Activated T-cell treated with anti-CD3 and anti-CD28 coated beads, Interleukin-2, amount 50 U/mL, for 1 hour (primary cell): ENCODE data around the gene INSRR.

Source experiments
- DNase-seq: peaks from one replicate; pipeline ENCODE4 v3.0.0-alpha.2; 2020

The INSRR gene

DNA sequence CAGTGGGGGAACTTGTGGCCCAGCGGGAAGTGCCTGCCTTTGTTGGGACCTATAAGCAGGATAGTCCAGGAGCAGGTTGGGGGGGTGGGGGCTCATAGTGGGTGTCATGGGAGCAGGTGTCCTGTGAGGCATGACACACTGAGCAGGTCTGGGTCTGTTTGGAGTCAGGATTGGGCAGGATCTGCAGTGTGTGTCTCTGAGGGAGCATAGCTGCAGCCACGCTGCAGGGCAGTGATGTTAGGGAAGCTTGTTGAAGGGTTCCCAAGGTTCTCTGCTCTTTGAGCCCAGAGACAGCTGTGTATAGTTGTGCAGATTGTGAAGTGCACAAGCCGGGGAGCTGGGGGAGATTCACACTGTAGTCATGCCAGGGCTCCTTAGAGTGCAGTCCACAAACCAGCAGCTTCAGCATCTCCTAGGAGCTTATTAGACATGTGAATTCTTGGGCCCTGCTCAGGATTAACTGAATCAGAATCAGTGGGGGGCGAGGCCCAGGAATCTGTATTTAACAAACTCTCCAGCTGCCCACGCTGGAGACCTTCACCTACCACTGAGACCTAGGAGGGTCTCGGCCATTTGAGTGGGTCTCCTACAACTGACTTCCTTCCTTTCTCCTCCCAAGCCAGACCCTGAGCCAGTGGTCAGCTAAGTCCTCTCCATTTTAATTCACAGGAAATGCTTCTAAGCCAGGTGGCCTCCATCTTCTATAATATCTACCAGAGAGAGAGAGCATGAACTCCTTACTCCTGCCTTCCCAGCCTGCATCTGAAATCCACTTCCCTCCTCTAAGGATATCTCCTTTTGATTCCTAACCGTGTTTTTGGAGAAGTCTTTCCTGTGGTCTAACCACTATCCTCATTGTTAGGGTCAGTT is 11.1 kb downstream of the INSRR start:
- no peak for DNase-seq

DNA sequence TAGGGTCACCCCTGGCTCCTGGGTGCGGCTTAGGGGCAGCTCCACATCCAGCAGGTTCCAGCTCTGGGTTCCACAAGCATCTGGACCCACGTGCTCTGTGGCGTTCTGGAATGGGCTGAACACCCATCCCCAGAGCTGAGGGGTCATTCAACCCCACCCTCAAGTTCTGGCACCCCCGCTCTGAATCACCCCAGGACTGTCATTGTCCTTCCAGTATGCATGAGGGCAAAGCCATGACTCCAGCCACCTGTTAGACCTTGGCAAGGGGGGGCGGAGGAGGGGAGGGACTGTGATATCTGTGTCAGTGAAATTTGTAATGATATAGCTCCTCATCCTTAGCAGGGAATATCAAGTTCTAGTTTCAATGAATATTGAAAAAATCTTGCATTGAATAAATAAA is 12.3 kb downstream of the INSRR start:
- no peak for DNase-seq

DNA sequence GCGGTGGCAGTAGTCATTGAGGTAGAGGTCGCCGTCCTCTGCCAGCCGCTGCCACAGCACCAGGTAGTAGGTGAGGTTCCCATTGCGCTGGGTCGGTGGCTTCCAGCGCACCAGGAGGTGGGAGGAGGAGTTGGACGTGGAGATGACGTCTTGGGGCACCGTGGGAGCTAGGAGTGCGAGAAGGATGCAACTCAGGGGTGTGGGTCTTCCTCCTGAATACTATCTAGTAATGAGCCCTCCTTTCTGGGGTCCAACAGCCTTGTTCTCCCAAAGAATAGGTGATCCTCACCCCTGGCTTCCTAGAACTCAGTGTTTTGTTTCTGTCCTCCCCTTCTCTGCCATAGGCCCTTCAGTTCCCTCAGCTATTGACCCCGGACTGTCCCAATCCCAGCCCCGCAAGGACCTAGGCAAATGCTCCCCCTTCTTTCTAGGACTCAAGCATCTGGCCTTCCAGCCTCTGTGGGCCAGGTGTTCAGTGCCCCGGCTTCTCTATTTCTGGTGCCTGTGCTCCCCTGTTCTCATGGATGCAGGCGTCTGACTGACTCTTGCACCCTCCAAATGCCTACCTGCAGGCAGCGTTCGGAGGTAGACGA is 12.9 kb downstream of the INSRR start:
- DNase-seq = no peak

DNA sequence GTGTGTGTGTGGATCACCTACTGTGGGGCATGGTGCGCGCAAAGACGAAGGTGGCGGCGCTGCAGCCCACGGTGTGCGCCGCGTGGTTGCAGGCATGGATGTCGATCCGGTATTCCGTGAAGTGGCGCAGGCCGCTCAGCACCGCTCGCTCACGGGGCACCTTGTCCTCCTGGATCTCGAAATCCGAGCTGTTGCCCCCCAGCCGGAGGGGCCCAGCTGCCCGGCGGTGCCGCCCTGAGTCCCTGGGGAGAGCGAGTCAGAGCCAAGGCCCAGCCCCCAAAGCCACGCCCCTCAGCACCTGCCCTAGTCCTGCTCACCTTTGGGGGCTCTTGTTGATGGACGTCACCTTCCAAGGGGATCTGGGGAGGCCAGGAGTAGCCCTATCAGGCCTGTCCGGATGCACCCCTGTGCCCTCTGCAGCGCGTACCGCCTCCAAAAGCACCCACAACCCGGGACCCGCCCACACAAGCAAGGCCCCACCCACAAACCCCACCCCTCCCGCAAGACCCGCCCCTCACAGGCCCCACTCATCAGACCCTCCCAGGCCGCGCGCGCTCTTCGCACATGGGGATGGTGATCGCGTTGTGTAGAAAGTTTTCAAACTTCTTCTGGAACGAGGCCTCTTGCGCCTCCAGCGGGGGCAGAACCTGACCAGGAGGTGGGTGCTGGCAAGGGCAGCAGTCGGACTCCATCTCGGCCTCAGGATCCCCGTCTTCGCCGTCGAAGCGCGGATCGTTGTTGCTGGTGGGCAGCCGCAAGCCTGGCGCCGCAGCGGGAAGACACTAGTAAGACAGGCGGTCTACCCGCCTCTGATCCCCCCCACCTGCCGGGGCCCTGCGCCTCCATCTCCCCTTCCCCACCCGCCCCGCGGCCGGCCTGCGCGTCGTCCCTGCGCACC is 13.6 kb downstream of the INSRR start:
- DNase-seq = peak; percentile 62

DNA sequence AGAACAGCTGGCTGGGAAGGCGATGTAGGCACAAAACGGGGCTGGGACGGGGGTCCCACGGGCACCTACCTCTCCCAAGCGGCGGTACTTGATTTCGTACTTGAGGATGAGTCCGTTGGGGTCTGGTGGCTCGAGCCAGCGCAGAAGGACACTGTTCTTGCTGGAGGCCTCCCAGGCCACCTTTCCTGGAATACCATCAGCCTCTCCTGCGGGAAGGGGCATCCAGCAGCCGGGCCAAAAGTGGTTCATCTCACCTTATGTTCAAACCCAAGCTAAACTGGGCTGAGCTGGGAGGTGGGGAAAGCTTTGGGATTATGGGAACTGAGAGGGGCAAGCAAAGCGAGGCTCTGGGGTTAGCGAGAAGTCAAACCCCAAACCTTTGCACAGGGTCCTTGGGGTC is 14.3 kb downstream of the INSRR start:
- DNase-seq = no peak

DNA sequence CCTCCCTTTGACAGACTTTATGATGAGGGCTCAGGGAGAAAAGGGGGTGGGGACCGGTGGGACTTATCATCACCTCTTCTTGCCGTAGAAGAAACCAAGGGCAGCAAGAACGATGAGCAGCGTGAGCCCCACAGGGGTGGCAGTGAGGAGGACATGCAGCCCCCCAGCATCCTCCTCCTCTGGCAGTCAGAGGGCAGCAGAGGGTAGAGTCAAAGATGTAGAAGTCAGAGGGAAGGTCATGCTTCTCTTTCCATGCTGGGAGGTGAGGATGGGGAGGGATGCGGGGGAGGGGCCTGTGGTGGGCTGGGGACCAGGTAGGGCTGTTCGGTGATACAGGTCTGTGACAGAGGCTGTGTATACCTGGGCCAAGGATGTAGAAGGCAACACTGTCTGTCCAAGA is 14.8 kb downstream of the INSRR start:
- DNase-seq = no peak

DNA sequence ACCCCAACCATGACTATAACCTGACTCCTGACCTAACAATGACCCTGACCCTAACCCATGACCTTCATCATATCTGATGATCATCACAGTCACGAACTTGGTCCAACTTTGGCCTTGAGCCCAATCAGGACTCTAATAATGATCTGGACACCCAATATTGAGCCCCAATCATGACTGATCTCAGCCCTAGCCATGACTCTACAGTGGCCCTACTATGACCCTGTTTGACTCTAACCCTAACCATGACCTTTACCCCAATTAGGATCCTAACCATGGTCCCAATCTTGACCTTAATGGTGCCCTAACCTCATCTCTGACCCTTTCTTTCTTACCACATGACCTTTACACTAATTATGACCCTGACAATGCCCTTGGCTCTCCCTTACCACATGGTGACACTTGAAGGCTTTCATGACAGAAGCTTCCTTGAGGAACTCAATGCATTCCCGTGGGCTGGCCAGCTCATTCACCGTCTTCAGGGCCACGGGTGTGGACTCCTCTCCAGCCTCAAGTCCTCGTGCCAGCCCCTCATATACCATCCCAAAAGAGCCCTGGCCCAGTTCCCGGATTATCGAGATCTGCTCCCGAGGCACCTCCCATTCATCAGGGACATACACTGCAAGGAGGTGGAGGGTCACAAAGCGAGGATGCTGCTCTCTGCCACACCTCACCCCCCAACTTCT is 16.2 kb downstream of the INSRR start:
- no peak for DNase-seq

DNA sequence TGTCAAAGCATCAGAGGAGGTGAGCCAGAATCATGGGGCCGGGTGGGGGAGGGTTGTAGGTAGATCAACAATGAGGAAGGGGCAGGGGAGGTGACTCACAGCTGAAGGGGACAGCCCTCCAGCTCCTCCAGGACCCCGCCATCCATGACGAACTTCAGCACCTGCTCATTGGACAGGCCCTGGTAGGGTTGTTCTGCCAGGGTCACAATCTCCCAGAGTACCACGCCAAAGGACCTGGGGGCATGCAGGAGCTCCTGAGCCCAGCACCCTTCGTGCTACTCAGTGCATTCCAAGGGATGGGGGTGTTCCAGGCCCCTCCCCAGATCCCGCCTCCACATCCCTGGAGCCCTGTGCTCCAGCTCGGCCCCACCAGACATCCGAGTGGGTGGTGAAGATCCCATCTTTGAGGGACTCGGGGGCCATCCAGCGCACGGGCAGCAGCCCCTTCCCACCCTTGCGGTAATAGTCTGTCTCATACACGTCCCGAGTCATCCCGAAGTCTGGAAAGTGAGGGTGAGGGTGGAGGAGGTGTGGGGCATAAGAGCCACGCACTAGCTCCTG is 17.5 kb downstream of the INSRR start:
- no peak for DNase-seq

DNA sequence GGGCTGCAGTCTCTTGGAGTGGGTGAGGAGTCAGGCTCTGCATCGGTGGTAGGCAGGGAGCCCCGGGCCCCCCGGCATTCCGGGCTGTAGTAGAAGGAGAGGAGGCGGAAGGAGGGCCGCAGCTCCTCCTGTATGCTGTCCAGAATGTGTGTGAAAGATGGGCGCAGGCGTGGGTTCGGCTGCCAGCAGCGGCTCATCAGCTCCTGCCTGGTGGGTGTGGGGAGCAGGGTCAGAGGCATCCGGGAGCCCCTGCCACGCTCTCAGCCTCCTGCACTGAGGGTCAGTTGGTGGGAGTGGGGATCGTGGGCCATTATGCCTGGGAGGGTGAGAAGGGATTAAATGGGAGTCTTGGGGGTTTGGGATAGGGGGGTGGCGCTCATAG is 18.0 kb downstream of the INSRR start:
- no peak for DNase-seq

DNA sequence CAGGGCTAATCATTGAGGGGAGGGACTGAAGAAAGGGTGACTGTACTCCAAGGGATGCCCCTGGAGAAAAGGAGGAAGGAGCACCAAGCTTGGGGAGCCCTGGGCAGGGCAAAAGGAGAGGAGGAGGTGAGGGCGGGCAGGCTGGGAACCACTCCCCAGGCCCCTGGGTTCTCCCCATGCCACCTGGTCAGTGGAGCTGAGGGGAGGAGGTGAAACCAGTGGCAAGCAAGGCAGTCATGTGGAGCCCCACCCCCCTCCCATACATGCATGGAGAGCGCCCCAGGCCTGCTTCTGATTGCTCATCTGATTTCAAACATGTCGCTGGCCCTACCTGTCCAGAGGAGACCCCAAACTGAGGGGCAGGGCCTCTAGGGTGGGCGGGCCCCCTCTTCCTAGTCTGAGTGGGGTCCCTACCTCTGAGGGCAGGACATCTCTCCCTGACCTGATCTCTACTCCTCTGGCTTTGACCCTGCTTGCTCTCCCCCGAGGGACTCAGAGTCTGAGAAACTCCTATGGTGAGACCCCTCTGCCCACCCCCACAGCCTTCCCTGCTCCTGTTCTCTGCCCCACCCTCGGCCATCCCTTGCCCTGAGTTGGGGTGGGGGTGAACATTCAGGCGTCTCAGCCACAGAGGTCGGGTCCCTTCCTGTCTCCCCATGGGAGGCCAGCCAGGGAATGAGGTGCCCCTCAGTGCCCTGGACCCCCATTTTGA is 18.6 kb downstream of the INSRR start:
- no peak for DNase-seq

DNA sequence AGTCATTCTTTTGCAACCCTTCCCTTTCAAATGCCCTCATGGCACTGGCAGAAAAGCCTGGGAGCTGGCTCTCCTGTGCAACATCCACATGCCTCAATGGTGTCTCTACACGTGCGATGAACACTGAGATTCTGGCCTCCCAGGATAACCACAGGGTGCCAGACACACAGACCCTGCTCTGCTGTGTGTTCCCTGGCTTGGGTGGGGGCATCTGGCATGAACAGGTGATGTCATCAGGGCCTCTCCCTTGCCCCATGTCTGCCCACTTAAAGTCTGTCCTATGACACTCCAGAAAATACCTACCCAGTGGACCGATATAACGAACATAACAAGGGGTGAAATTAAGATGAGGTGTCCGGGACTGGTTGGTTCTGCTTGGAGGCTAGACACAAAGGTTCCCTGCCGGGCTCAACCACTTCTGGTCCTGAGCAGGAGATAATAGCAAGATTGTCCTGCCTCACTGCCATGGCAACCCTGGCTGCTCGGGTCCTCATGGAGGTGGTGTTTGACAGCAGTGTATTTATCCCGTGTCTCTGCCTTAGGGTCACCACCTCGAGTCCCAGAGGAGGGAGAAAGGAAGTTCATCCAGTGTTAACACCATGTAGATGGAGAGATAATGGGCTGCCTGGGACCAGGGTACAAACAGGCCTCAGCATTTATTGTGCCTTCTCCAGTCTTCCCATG is 19.3 kb downstream of the INSRR start:
- no peak for DNase-seq

DNA sequence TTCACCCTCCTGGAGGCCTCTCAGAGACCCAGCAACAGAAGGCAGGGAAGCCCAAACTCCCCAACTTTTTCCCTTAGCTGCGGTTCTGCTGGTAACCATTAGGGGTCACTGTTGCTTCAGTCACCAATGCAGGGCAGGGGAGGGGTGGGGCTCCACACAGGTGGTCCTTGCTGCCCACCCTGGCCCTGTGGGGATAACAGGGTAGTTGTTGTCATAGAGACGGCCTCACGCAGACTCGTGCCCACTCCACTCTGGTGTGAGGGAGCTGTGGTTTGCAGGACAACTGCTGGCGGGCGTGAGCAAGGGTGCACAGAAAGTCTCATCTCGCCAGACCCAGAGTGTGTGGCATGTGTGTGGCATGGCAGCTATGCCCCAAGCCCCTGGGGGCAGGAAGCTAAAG is 19.9 kb downstream of the INSRR start:
- DNase-seq = peak; percentile 63

DNA sequence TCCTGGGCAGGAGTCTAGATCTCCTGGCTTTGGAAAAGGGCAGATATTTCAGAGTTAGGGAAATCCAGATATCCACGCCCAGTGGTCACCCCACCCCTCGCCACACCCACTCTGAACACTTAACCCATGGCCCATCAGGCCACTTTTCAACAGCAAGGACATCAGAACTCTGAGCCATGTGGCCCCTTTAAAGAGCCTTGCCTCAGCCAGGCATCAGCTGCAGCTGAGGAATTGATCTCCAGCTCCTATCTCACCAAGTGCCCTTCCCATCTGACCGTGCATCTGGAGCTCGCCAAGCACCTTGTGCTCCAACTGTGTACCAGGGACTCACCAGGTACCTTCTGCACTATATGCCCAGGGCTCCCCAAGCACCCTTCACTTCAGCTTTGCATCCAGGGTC is 22.0 kb downstream of the INSRR start:
- DNase-seq = no peak

DNA sequence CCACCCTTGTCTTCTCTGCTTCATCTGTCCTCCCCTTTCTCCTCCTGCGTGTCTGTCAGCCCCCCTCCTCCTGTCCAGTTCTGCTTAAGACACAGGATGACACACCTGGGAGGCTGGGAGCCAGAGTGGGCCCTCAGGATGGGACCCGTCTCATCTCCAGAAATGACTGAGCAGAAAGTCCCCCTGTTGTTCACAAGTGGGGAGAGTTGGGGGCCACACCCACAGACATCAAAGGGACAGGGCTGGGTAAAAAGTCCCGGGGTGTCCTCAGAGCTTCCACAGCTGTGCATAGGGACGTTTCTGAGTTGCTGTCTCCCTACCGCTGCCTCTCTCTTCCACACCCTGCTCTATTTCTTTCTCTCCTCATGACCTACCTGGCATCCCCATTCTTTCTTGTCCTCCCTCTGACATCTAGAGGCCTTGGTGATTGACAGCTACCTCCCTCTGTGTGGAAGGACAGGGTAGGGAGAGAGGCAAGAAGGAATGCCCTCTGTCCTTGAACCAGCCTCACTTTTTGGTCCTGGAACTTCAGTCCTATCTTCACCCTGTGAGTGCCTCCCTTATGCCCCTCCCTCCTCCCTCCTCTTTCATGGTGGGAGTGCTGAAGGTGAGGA is 22.8 kb downstream of the INSRR start:
- DNase-seq = peak; percentile 35

DNA sequence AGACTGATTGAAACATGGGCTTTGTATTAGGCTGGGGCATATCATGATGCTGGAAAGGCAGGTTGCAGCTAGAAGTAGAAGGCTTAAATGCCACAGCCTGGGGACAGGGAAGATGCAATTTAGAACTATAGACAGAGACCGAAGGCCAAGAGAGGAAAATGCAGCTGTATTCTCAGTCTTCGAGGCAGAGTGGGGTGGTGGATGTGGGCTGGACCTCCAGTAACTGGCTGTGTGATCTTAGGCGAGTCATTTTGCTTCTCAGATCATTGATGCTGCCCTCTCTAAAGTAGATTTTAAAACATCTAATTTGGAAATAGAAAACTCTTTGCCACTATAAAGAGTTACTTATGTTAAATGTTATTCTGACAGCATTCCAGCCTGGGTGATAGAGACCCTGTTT is 24.6 kb downstream of the INSRR start:
- DNase-seq = no peak

DNA sequence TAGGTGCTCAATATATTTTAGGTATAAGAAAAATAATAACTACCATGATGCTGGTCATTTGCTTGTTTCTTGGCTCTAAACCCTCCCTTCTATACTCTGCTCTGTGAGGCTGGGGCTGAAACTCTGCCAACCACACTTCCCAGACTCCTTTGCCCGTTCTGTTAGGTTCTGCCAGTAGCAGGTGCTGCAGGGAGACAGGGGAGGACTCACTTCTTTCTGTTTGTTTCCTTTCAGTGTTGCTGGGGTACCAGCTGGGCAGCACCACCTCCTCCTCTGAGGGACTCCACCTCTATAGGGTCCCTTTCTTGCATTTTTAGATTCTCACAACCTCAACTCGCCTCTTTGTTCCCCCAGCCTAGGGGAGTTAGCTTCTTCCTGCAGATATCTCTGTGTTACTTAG is 25.3 kb downstream of the INSRR start:
- DNase-seq = no peak

DNA sequence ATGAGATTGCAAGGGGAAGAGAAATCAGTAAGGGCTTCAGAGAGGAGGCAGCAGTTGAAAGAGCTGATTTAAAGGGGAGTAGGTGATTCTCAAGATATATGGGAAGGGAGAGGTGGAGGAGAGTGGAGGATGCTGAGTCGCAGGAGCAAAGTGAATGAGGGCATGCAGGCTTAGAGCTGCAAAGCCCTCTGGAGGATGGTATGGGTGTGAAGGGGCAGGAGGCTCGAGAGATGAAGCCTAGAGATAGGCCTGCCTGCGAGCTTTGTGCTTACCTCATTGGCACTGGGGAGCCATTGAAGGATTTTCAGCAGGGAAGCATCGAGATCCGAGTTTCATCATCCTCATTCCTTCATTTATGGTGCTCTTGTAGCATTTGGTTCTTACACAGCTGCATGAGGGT is 26.5 kb downstream of the INSRR start:
- no peak for DNase-seq

DNA sequence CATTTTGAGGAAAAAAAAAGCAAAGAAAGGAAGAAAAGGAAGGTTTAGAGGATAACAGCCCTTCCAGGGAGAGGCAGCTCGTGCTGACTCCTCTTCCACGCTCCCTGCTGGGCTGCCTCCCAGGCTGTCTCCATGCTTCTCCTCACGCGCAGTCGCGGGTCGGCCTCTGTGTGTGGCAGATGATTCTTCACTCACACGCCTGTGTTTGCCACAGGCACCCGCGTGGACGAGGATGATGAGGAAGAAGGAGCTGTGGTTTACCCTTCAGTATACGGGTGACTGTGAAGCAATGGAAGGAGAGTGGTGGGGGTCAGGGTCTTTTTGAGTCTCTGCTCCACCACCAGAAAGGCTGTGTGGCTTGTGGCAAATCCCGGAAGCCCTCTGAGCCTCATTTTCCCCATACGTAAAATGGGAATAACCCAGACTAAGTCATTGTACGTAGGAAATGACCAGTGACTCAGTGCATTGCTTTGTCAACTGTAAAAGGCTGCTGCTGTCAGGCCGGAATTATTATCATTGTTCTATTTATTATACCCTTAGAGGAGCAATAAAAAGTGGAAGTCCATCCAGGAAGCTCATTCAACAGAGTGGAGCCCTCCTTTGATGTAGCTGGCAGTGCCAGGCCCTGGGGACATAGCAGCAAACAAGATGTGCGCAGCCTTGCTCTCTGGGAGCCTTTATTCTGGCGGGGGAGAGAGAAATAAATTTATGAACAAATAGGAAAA is 30.4 kb downstream of the INSRR start:
- no peak for DNase-seq

DNA sequence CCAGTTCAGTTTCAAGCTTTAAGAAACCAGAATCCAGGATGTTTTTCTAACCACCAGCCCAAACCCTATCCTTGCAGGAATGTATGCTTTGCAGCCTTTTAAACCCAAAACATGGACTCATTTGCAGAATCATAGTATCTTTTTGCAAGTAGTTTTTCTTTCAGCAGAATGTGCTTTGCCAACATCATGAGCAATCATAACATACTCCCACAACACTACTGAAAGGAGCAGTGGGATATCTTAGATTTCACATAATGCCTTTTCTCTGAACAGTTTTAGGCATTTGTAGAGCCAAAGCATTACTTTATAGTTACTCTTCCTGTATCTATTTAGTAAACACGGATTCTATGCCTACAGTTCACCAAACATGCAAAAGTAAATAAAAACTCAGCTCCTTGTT is 32.3 kb downstream of the INSRR start:
- no peak for DNase-seq

DNA sequence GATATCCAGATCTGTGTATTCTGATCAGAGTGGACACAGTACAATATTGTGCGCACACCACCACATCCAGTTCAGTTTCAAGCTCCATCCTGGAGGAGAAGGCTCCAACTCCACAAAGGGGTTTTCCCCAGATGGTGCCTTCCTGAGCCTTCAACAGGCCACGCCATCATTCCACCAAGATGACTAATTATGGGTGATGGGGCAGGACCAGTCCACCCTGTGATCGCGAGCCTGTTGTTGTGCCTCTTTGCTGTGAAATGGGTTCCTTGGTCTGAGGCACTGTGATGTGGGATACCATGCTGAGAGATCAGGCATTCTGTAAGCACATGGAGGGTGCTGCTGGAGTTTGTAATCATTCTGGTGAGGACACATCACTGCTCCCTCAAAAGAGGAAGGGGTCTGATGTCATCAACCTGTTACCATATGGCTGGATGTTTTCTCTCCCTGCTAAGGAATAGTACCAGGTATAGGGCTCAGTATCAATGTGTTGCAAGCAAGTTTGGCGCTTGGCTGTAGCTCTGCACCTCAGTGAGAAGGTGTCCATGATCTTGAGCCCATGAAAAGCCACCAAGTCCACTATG is 35.6 kb downstream of the INSRR start:
- no peak for DNase-seq
